ENCODE results near the gene ESM1.

The ESM1 gene

GRCh38 chr5:54956922-54957321, 28.5 kb downstream of the ESM1 start:
- CTCF ChIA-PET = interaction anchor here (2.0 to 9.2 kb wide), 3 partner anchors 13 to 203 kb away, joined by 5 to 124 read pairs (median 13); partner anchors contain the start of gene GPX8
- TF ChIP-seq CTCF (IDR thresholded peaks at IDR 0.05; ENCODE audit: insufficient read depth, low read length, missing control alignments) = no peak
- no peak overlapping the region for H3K4me3 ChIP-seq (ENCODE audit: low read depth, low read length)
- POLR2A ChIA-PET = interaction anchor here (0.5 kb wide), 1 partner anchor 18 kb away, joined by 3 read pairs; no protein-coding TSS in a partner anchor
- DNase-seq (ENCODE audit: low read depth, low spot score) = no peak

- ChIA-PET CTCF (interaction anchor here (1.0 to 6.0 kb wide), 6 partner anchors 8 to 213 kb away, joined by 3 to 143 read pairs (median 5); partner anchors contain the start of gene GPX8), POLR2A (no interaction called here)
- no peak for DNase-seq (ENCODE audit: low read depth, low spot score)
- H3K4me3 ChIP-seq (ENCODE audit: low read depth, low read length) = no peak overlapping the region
- no peak for TF ChIP-seq CTCF (IDR thresholded peaks at IDR 0.05; ENCODE audit: insufficient read depth, low read length, missing control alignments)
These were observed 38.2 kb downstream of the ESM1 start for GRCh38 chr5:54947187-54947586.

- ChIA-PET CTCF (interaction anchor here (0.9 to 6.0 kb wide), 5 partner anchors 9 to 214 kb away, joined by 3 to 143 read pairs (median 6); partner anchors contain the start of gene GPX8), POLR2A (no interaction called here)
- no peak overlapping the region for H3K4me3 ChIP-seq (ENCODE audit: low read depth, low read length)
- no peak for TF ChIP-seq CTCF (IDR thresholded peaks at IDR 0.05; ENCODE audit: insufficient read depth, low read length, missing control alignments)
- no peak for DNase-seq (ENCODE audit: low read depth, low spot score)
These were observed 39.0 kb downstream of the ESM1 start for GRCh38 chr5:54946306-54946819.

GRCh38 chr5:54944364-54944763, 41.0 kb downstream of the ESM1 start:
- TF ChIP-seq CTCF (IDR thresholded peaks at IDR 0.05; ENCODE audit: insufficient read depth, low read length, missing control alignments) = peak; percentile 59
- ChIA-PET POLR2A (interaction anchor here (1.0 kb wide), 1 partner anchor 215 kb away, joined by 4 read pairs; the partner anchor contains the start of gene GPX8), CTCF (interaction anchor here (0.7 to 6.0 kb wide), 57 partner anchors 9 to 227 kb away, joined by 3 to 143 read pairs (median 6); partner anchors contain the start of genes ESM1 and GPX8)
- peak; percentile 4 for DNase-seq (ENCODE audit: low read depth, low spot score)
- no peak overlapping the region for H3K4me3 ChIP-seq (ENCODE audit: low read depth, low read length)

GRCh38 chr5:54942064-54942778, 43.2 kb downstream of the ESM1 start:
- no peak for TF ChIP-seq CTCF (IDR thresholded peaks at IDR 0.05; ENCODE audit: insufficient read depth, low read length, missing control alignments)
- ChIA-PET CTCF (interaction anchor here (1.0 to 6.0 kb wide), 17 partner anchors 9 to 228 kb away, joined by 3 to 143 read pairs (median 20); partner anchors contain the start of gene GPX8), POLR2A (no interaction called here)

GRCh38 chr5:54936201-54936600, 49.2 kb downstream of the ESM1 start:
- POLR2A ChIA-PET = no interaction called here
- CTCF ChIA-PET = interaction anchor here (1.0 to 1.2 kb wide), 3 partner anchors 8 to 210 kb away, joined by 3 to 6 read pairs (median 4); no protein-coding TSS in a partner anchor
- no peak for DNase-seq (ENCODE audit: low read depth, low spot score)
- no peak for TF ChIP-seq CTCF (IDR thresholded peaks at IDR 0.05; ENCODE audit: insufficient read depth, low read length, missing control alignments)
- no peak overlapping the region for H3K4me3 ChIP-seq (ENCODE audit: low read depth, low read length)

More at GRCh38 chr5:54942064-54942778, 43.2 kb downstream of the ESM1 start:
- DNase-seq (ENCODE audit: low read depth, low spot score) = no peak
- no peak overlapping the region for H3K4me3 ChIP-seq (ENCODE audit: low read depth, low read length)
